SIG-M5 (cell line): ENCODE measurements around the gene S100A8.
"Not testable (repeated sequence)": the region's sequence is repeated elsewhere in the genome, so short reads cannot be mapped to it uniquely, and the experiment has no call there.

Source experiments
- DNase-seq: peaks from one replicate; lab custom pipeline; 2025; lab: John Stamatoyannopoulos, UW

S100A8 gene

GRCh38 chr1:153417136-153417888 is 26.4 kb upstream of the S100A8 start:
- DNase-seq: no peak

GRCh38 chr1:153415850-153416570 is 25.1 kb upstream of the S100A8 start, which contains the start of gene S100A7A:
TSS of gene S100A7A (plus strand) at chr1:153416520. CDS start at chr1:153418083, 1,563 bp downstream.
- DNase-seq: no peak

DNA sequence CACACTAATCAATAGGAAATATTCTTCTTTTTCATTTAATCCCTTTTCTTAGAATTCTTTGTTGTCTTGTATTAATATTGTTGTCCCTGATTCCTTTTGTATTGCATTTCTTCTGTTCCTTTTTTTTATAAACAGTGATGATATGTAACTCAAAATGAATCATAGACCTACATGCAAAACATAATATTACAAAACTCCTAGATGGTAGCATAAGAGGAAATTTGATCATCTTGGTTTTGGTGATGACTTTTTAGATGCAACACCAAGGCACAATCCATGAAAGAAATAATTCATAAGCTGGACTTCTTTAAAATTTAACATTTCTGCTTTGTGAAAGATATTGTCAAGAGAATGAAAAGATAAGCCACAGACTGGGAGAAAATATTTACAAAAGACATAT is 23.1 kb upstream of the S100A8 start:
- not testable (repeated sequence) for DNase-seq

- not testable (repeated sequence) for DNase-seq
These were observed 16.4 kb upstream of the S100A8 start for GRCh38 chr1:153407274-153407673.

GRCh38 chr1:153405825-153406599 is 15.1 kb upstream of the S100A8 start:
- DNase-seq: not testable (repeated sequence)

- no peak for DNase-seq
These were observed 13.9 kb upstream of the S100A8 start for GRCh38 chr1:153404768-153405167.

DNA sequence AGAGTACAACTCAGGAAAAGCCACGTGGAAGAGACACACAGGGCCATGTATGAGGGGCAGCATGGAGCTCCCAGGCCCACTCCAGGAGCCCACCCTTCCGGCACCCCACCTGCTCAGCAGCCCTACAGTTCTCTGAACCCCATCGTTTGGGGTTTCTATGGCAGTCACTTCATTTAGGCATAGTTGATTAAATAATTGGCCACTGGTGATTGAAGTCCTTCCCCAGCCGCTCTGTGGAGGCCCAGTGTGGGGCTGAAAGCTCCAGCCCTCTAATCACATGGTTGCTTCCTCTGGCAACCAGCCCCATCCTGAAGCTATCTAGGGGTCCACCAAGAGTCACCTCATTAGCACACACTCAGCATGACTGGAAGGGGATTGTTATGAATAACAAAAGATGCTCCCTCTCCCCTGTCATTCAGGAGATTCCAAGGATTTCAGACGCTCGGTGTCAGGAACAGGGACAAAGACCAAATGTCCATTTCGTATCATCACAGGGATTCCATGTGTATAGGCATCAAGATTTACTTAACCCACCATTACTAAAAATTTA is 13.3 kb upstream of the S100A8 start:
- DNase-seq: no peak

GRCh38 chr1:153403421-153404085 is 12.7 kb upstream of the S100A8 start:
- DNase-seq: no peak

- DNase-seq: no peak
These were observed 11.4 kb upstream of the S100A8 start for GRCh38 chr1:153402226-153402625.

DNA sequence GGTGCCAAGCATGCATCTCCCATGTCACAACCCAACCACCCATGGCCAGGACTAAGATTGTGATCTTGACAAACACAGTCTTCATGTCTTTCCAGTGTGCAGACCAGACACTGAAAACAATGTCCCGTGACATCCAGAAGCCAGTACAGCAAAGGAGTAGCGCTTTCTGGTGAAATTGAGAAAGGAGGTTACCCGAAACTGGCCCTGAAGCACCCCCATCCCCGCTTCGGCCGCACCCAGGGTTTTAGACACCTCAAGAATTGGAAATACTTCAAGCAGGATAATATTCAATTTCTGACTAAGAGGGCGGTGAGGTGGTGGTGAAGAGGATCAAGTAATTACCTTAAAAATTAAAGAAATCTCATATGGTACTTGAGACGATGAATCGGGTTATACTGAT is 10.6 kb upstream of the S100A8 start:
- no peak for DNase-seq

GRCh38 chr1:153400244-153400643 is 9.4 kb upstream of the S100A8 start:
- no peak for DNase-seq

- no peak for DNase-seq
These were observed 8.7 kb upstream of the S100A8 start for GRCh38 chr1:153399401-153400055.

GRCh38 chr1:153397924-153398651 is 7.2 kb upstream of the S100A8 start:
- no peak for DNase-seq

- no peak for DNase-seq
These were observed 6.4 kb upstream of the S100A8 start for GRCh38 chr1:153397051-153397923.

DNA sequence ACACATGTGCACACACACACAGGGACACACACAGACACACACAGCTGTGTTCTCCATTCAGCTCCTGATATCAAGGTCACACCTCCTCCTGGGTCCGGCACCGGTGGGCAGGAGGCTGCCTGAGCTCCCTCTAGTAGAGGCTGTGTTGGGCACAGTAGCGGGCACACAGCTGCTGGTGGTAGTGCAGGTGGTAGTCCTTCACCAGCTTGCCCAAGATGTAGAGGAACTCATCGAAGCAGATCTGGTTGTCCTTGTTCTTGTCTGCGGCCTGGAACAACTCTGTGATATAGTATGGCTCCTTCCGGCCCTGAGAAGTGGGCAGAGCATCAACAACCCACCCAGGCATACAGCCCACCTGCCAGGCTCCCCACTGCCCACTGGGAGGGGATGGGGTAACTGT is 5.6 kb upstream of the S100A8 start:
- no peak for DNase-seq

- DNase-seq: no peak
These were observed 4.9 kb upstream of the S100A8 start for GRCh38 chr1:153395776-153396175.

GRCh38 chr1:153395136-153395685 is 4.3 kb upstream of the S100A8 start:
- DNase-seq: no peak

DNA sequence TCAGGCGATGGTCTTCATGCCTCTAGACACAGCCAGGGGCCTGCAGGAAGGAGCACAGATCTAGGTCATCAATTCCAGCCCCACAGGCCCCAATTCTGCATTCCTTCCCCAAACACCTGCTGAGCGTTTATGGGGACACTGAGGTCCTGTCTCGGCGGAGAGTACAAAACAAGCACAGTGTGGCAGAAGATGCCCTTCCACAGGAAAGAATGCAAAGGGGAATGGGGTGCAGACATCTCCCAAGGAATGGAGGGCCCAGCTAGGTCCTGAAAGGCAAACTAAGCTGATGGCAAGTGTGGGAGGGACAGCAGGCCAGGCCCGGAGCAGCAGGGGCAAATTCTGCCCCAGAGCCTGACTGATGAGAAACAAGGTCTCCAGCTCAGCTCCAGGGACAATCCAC is 3.5 kb upstream of the S100A8 start:
- DNase-seq: no peak

DNA sequence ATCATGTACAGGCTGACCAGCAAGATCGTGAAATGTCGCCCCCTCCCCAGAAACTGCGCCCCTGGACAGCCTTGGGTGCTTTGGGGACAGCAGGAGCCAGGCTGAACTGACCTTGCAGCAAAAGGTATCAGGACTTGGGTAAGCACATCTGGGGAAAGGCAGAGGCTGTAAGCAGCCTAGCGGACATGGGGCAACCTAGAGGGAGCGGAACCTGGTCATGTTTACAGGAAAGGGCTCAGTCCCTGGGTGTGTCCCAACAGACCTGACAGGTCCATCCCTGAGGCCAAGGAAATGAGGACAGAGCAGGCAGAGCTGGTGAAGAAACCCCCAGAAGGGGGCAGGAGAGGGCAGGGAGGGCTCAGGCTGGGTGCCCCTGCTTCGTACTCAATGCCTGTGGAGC is 3.1 kb upstream of the S100A8 start:
- no peak for DNase-seq
